ENCODE data around the gene ORC5. TPM values are rescaled to one million over a fixed set of nuclear protein-coding genes. Genes with fewer than 3 reads are reported as not detected.

Gene ORC5
- total RNA-seq = 13.4 and 18.2 TPM in 2 replicates

DNA sequence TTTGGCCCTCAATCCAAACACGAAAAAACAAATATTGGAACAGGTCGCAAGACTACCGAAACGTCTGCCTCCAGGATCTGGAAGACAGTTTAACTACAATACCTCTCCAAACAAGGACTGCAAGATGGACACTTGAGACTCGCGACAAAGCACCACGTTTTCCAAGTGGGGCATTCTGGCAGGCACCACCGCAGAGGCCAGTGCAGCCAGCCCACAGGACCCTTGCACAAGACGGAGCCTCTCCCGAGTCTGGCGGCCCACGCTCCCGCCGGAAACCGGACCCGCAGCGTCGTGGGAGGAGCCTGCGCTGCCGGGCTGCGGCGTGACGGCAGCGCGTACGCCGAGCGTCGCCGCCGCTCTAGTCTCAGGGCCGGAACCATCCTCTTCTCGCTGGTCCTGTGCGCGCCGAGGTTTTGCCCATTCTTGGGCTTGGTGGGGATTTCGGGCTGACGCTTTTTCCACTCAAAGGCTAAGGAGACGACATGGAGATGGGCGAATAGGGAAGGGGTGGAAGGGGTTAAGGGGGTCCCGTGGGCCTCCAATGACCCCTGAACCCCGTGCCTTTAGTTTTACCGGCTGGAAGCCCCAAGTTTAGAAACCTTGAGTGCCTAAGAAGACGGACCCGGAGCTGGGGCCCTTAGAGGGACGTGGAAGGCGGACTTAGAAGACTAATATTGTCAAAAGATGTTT is at the start of gene ORC5:
TSS of gene ORC5 (minus strand) at position 283 of the 690 bp plus-strand sequence. CDS start at position 174, 109 bp downstream.

Other genes starting within 250 kb of the ORC5 start
- gene RELN, start 218.4 kb downstream of the ORC5 start, total RNA-seq = under 0.01 and 1.6 TPM in 2 replicates
- not detected in 2 replicates for gene LHFPL3, start 120.6 kb upstream of the ORC5 start, total RNA-seq

All from pericardium fibroblast (primary cell).